MM.1S (cell line): ENCODE results near the gene CYP2J2.

Experiments used
- DNase-seq: peaks from one replicate; pipeline ENCODE4 v3.0.0-alpha.2; 2015
- H2AFZ ChIP-seq: fragments of 300-600 bp; sonication (generic); 2 replicates; pipeline ENCODE4 v1.6.0; 2016; ENCODE audit warnings: antibody characterized with exemption, low read length
- H3F3A ChIP-seq: fragments of 300-600 bp; sonication (generic); 2 replicates; pipeline ENCODE4 v1.6.1; 2016; ENCODE audit warnings: mild to moderate bottlenecking, antibody characterized with exemption, low read length, moderate library complexity, mixed read lengths; ENCODE audit not compliant: insufficient read depth
- H3K27ac ChIP-seq: fragments of 300-600 bp; sonication (generic); 2 replicates; pipeline ENCODE4 v1.5.1; 2016; ENCODE audit warnings: mild to moderate bottlenecking, low read length
- H3K27me3 ChIP-seq: fragments of 300-600 bp; sonication (generic); replicated peaks from 2 replicates; pipeline ENCODE4 v1.6.0; 2016; ENCODE audit warnings: low read length; ENCODE audit not compliant: insufficient read depth
- H3K36me3 ChIP-seq: fragments of 300-600 bp; sonication (generic); replicated peaks from 2 replicates; pipeline ENCODE4 v1.6.1; 2016; ENCODE audit warnings: mild to moderate bottlenecking, low read length, mixed read lengths; ENCODE audit not compliant: insufficient read depth
- H3K4me1 ChIP-seq: fragments of 300-600 bp; sonication (generic); 2 replicates; pipeline ENCODE4 v1.6.1; 2016; ENCODE audit warnings: low read length, mixed read lengths
- H3K4me2 ChIP-seq: fragments of 300-600 bp; sonication (generic); 2 replicates; pipeline ENCODE4 v1.6.0; 2016; ENCODE audit warnings: low read depth, low read length
- H3K4me3 ChIP-seq: fragments of 300-600 bp; sonication (generic); 2 replicates; pipeline ENCODE4 v1.5.1; 2016; ENCODE audit warnings: low read length, mixed read lengths
- H3K79me2 ChIP-seq: fragments of 300-600 bp; sonication (generic); 2 replicates; pipeline ENCODE4 v1.6.1; 2016; ENCODE audit warnings: mixed run types, low read length, mixed read lengths
- H3K9ac ChIP-seq: fragments of 300-600 bp; sonication (generic); 2 replicates; pipeline ENCODE4 v1.6.1; 2016; ENCODE audit warnings: low read length, mixed read lengths
- H3K9me2 ChIP-seq: fragments of 300-600 bp; sonication (generic); replicated peaks from 2 replicates; pipeline ENCODE4 v1.6.1; 2016; ENCODE audit warnings: mild to moderate bottlenecking, low read length, mixed read lengths; ENCODE audit not compliant: insufficient read depth
- H3K9me3 ChIP-seq: fragments of 300-600 bp; sonication (generic); replicated peaks from 2 replicates; pipeline ENCODE4 v1.6.1; 2016; ENCODE audit warnings: mild to moderate bottlenecking, low read length, mixed read lengths; ENCODE audit not compliant: insufficient read depth
- H4K20me1 ChIP-seq: fragments of 300-600 bp; sonication (generic); 2 replicates; pipeline ENCODE4 v1.6.1; 2016; ENCODE audit warnings: mild to moderate bottlenecking, low read length, moderate library complexity, mixed read lengths; ENCODE audit not compliant: insufficient read depth
- EZH2 ChIP-seq: fragments of 300-600 bp; sonication (generic); optimal IDR thresholded peaks from 2 replicates; pipeline ENCODE3; 2017; ENCODE audit warnings: low read depth, mild to moderate bottlenecking, antibody characterized with exemption, low read length, mixed read lengths
- EZH2phosphoT487 ChIP-seq: fragments of 300-600 bp; sonication (generic); IDR thresholded peaks from 2 replicates; pipeline ENCODE4 v1.6.1; 2018; ENCODE audit warnings: antibody characterized with exemption, low read length
- TF ChIP-seq, protein P1 (sequence below): fragments of 300-600 bp; sonication (generic); IDR thresholded peaks from 2 replicates; pipeline ENCODE4 v1.5.1; 2016; ENCODE audit warnings: antibody characterized with exemption, low read length, mixed read lengths

CYP2J2 gene

DNA sequence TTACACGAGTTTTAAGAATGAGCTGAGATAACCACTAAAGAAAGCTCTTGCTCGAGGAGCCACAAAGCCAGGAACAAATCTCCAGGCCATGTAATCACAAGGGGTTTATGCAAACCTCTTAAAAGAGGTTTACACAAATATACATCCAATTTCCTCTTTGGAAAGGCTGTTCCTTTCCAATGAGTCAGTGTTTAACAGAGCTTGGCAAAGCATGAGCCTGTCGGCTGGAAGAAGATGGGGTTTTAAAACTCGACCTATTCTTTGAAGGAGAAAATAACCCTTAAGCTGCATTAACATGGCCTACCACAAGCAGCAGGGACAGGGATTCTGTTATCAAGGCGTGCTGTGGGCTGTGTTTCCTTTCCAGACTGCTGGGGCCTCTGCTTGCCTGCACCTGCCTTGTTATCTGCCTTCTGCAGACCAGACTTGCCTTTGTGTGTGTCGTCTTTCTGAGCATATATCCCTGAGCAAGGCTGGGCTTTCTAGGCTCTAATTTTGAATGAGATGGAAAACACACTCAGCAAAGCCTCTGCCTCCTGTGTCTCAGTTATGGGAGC is 40.6 kb upstream of the CYP2J2 start:
- Histone ChIP-seq H3K4me1 (0 out of 2 replicates have a peak, but pooled peaks cover 3% of the 10 kb centered on the region), H2AFZ (no peak overlapping the region)

DNA sequence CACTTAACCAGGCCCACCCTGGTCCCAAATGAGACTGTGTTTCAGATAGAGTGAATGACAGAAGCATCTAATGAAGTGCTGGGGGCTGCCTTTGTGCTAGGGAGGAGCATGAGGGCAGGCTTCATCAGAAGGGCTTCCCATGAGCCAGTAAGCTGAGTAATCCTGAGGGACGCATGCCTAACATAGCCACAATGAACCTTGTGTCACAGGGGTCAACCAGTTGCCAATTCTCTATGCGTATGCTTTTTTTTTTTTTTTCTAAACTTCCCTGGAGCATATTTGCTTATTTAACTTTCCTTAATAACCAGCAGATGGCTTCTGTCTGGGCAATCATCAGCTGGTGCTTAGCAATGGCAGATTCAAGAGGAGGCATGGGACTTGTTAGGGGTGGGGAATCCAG is 25.5 kb upstream of the CYP2J2 start:
- Histone ChIP-seq H3K9me2 (no peaks in the 10 kb centered on the region), H3K9me3 (no peaks in the 10 kb centered on the region), H3K4me2 (no peak overlapping the region), H3K36me3 (no peaks in the 10 kb centered on the region), H3F3A (no peaks in the 10 kb centered on the region), H3K4me3 (no peak overlapping the region), H3K79me2 (no peaks in the 10 kb centered on the region), H2AFZ (no peak overlapping the region), H3K27me3 (no peaks in the 10 kb centered on the region), H3K27ac (no peak overlapping the region), H3K9ac (no peak overlapping the region), H3K4me1 (no peaks in the 10 kb centered on the region), H4K20me1 (no peaks in the 10 kb centered on the region)
- TF ChIP-seq EZH2phosphoT487 (no peak), EZH2 (no peak)
- TF ChIP-seq, protein P1, sequence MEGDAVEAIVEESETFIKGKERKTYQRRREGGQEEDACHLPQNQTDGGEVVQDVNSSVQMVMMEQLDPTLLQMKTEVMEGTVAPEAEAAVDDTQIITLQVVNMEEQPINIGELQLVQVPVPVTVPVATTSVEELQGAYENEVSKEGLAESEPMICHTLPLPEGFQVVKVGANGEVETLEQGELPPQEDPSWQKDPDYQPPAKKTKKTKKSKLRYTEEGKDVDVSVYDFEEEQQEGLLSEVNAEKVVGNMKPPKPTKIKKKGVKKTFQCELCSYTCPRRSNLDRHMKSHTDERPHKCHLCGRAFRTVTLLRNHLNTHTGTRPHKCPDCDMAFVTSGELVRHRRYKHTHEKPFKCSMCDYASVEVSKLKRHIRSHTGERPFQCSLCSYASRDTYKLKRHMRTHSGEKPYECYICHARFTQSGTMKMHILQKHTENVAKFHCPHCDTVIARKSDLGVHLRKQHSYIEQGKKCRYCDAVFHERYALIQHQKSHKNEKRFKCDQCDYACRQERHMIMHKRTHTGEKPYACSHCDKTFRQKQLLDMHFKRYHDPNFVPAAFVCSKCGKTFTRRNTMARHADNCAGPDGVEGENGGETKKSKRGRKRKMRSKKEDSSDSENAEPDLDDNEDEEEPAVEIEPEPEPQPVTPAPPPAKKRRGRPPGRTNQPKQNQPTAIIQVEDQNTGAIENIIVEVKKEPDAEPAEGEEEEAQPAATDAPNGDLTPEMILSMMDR = no peak
- no peak for DNase-seq

More for the DNA sequence above, 40.6 kb upstream of the CYP2J2 start:
- TF ChIP-seq EZH2 = no peak
- TF ChIP-seq EZH2phosphoT487 = no peak
- TF ChIP-seq, protein P1 = no peak
- H3K4me3 ChIP-seq = no peak overlapping the region
- no peaks in the 10 kb centered on the region for H3K9me3 ChIP-seq
- no peak overlapping the region for H3K4me2 ChIP-seq
- H3K9ac ChIP-seq = no peak overlapping the region
- no peaks in the 10 kb centered on the region for H3K79me2 ChIP-seq
- DNase-seq = no peak
- H4K20me1 ChIP-seq = no peaks in the 10 kb centered on the region
- H3F3A ChIP-seq = no peaks in the 10 kb centered on the region
- no peaks in the 10 kb centered on the region for H3K27me3 ChIP-seq
- H3K36me3 ChIP-seq = no peaks in the 10 kb centered on the region
- H3K27ac ChIP-seq = no peak overlapping the region
- H3K9me2 ChIP-seq = no peaks in the 10 kb centered on the region

DNA sequence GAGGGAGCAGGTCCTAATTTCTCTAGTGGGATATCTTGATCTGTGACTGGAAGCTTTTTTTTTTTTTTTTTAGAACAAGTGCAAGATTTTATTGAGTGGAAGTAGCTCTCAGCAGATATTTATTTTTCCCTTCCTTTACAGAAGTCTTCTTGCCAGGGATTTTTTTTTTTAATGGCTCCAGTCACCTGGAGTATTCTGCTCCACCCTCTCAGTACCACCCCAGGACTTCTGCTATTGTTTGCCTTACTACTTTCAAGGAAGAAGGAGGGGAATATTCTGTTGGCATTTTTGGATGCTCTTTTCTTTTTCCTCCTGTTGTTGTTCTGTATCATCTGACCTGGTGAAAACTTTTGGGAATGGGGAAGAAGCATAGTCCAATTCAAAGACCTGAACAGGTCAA is 23.1 kb upstream of the CYP2J2 start:
- Histone ChIP-seq H3K27ac (no peak overlapping the region), H2AFZ (no peak overlapping the region), H3K9ac (no peak overlapping the region), H4K20me1 (no peaks in the 10 kb centered on the region), H3K36me3 (no peaks in the 10 kb centered on the region), H3K79me2 (no peaks in the 10 kb centered on the region), H3F3A (no peaks in the 10 kb centered on the region), H3K9me3 (no peaks in the 10 kb centered on the region), H3K4me3 (no peak overlapping the region), H3K9me2 (no peaks in the 10 kb centered on the region), H3K4me2 (no peak overlapping the region), H3K4me1 (no peaks in the 10 kb centered on the region), H3K27me3 (no peaks in the 10 kb centered on the region)
- DNase-seq = no peak
- no peak for TF ChIP-seq EZH2
- no peak for TF ChIP-seq EZH2phosphoT487
- TF ChIP-seq, protein P1 = no peak
